ENCODE results near the gene FAM184A.

The FAM184A gene

DNA sequence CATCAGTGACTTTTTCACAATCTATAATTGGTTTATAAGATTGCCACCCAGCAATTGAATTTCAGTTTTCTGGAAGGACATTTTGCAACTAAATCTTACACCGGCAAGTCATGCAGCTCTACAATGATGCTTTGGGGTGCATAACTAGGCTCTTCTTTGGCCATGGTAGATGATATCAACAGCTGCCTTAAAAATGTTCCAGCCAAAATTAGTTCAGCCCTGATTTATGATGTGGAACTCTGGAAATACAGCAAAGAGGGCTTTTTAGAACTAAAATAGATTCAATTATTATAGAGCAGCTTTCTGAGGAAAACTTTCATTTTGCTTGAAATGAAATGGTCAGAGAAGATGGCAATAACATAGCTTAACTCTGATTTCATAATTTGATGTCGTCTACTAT, 125.1 kb downstream of the FAM184A start:
- no peak for DNase-seq (ENCODE audit: low read depth)

- DNase-seq (ENCODE audit: low read depth) = no peak
Measured at GRCh38 chr6:118952683-118953082, 125.8 kb downstream of the FAM184A start.

GRCh38 chr6:118945217-118945616, 133.2 kb downstream of the FAM184A start:
- DNase-seq (ENCODE audit: low read depth) = no peak

DNA sequence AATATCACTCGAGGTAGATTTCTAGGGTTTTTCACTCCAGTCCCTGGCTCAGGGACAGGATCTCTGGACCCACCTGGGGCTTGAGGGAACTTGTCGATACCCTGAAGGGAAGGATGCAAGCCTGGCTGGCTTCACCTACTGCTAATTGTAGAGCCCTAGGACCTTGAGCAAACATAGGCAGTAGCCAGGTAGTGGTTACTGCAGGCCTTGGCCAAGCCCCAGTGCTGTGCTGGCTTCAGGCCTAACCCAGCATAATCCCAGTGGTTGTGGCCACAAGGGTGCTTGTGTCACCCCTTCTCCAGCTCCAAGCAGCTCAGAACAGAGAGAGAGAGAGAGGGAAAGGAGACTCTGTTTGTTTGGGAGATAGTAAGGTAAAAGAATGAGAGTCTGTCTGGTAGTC, 137.7 kb downstream of the FAM184A start:
- no peak for DNase-seq (ENCODE audit: low read depth)

GRCh38 chr6:118939683-118940082, 138.8 kb downstream of the FAM184A start:
- no peak for DNase-seq (ENCODE audit: low read depth)

DNA sequence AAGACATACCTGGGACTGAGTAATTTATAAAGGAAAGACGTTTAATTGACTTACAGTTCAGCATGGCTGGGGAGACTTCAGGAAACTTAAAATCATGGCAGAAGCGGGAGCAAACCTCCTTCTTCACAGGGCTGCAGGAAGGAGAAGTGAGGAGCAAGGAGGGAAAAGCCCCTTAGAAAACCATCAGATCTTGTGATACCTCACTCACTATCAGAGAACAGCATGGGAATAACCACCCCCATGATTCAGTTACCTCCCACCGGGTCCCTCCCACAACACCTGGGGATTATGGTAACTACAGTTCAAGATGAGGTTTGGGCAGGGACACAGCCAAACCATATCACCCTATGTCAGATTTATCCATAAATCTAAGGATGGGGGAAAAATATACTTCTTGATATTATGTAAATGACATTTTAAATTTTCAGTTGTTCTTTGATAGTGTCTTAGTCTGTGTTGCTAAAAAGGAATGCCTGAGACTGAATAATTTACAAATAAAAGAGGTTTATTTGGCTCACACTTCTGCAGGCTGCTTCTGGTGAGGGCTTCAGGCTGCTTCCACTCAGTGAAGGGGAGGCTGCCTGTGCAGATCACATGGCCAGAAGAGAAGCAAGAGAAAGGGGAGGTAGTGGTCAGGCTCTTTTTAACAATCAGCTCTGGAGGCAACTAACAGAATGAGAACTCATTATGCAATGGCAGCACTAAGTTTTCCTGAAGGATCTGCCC, 142.3 kb downstream of the FAM184A start:
- DNase-seq (ENCODE audit: low read depth) = no peak

- DNase-seq (ENCODE audit: low read depth) = no peak
Measured at GRCh38 chr6:118935331-118935668, 143.2 kb downstream of the FAM184A start.

GRCh38 chr6:118934461-118935330, 143.8 kb downstream of the FAM184A start, which contains the start of gene MCM9:
MCM9 (minus strand) TSS chr6:118935159; CDS start chr6:118931723, 3,436 bp downstream.
- peak; percentile 75 for DNase-seq (ENCODE audit: low read depth)

GRCh38 chr6:118933855-118934460, 144.5 kb downstream of the FAM184A start:
- DNase-seq (ENCODE audit: low read depth) = no peak

- no peak for DNase-seq (ENCODE audit: low read depth)
Measured at GRCh38 chr6:118932421-118932820, 146.0 kb downstream of the FAM184A start.

- no peak for DNase-seq (ENCODE audit: low read depth)
Measured at GRCh38 chr6:118931436-118931835, 147.0 kb downstream of the FAM184A start.

- DNase-seq (ENCODE audit: low read depth) = no peak
Measured at GRCh38 chr6:118930680-118931079, 147.8 kb downstream of the FAM184A start.

- DNase-seq (ENCODE audit: low read depth) = no peak
Measured at GRCh38 chr6:118923035-118923434, 155.4 kb downstream of the FAM184A start.

- DNase-seq (ENCODE audit: low read depth) = no peak
Measured at GRCh38 chr6:118921084-118921483, 157.4 kb downstream of the FAM184A start.

DNA sequence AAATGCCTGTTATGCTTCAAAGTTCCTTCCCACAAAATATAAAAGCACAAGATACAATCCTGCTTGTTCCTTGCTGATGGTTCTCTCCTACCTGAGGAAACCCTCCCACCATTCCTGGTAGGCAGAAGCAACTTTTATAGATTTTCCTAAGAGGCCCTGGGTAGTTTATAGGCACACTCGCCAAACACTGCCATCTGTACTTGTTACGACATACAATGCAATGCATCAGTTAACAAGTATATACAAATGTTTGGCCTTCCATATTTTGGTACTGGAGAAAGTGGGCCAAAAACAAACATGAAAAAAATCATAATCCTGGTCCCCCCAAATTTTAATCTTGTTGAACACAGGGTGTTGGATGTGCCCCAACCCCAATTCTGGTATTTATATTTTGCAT, 160.1 kb downstream of the FAM184A start:
- no peak for DNase-seq (ENCODE audit: low read depth)

GRCh38 chr6:118917546-118918328, 160.7 kb downstream of the FAM184A start:
- no peak for DNase-seq (ENCODE audit: low read depth)

DNA sequence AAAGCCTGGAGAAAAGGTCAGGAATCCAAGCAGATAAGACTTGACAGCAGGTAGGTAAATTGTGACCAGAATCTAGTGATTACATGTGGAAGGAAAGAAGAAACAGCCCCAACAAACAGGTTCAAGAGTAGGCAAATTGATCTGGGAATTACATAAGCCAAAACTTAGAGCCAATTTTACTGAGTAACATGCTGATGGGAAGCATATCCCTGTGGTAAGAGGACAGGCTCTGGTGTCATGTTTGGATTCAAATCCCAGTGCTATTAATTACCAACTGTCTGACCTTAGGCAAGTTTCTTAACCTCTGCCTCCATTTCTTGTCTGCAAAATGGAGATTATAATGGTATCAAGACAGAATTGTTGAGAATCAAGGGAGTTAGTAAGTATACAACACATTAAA, 163.9 kb downstream of the FAM184A start:
- no peak for DNase-seq (ENCODE audit: low read depth)

DNA sequence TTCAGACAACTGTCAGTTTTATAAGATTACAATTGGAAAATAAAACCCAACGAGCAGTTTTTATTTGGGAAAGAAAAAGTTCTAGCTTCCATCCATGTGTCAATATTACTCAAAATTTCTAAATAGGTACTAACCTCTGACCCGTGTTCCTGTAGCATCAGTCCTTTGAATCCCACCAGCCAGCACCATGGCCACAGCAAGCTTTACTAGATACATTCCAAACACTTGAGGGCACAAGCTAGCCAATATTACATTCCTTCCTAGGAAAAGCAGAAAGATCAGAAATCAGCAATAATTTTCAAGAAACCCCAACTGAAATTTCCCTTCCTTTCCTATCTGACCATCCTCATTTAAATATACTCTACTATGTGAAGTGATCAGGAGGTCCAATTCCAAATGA, 165.3 kb downstream of the FAM184A start:
- DNase-seq (ENCODE audit: low read depth) = no peak

DNA sequence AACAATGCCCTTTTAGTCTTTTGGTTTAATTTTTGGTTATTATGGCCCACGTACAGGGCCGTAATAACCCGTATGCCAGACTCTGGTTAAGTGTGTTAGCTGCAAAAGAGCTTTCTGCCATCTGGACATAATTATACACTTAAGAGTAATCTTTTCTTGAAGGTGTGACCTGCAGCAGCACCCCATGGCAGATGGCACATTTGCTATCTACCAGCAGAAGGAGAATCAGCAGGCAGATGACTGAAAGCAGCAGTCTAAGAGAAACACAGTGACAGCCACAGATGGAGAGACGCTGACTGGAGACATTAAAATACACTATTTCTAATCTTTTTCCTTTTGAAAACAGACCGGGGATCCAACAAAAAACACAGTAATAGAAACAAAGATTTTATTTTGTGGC, 165.8 kb downstream of the FAM184A start:
- DNase-seq (ENCODE audit: low read depth) = no peak

Data from stimulated activated CD8-positive, alpha-beta memory T cell treated with anti-CD3 and anti-CD28 coated beads, Interleukin-15, amount 100 ng/mL, for 24 hours (primary cell).